ENCODE results near the gene EEF1A2.

Gene EEF1A2

DNA sequence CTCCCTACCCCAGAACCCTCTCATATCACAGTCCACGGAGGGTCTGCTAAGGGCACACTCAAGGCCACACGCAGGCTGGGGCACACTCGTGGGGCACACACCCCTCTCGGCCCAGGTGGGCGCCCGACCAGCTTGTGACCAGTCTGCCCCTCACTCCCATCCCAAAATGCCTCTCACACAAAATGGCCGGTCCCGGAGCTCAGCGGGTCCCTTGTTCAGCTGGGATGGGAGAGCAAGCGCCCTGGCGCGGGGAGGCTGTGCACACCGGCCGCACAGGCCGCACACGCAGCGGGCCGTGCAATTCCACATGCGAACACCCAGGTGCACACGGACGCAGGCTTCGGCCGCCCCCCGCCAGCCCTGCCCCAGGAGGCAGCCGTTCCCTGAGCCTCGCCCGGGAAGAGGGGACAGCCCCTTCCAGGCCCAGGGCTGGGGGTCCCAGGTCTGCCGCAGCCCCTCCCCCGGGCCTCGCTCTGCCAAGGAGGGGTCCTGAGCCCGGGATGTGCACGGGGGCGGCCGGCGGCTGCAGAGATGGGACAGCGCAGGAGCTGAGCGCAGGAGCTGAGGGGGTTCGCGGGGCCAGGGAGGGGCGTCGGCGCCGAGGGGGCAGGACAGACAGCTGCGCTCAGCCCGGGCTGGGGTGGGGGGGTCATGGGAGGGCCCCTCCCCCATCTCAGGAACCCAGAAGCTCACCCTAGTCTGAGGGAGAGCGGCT, 27.7 kb downstream of the EEF1A2 start:
- Histone ChIP-seq H4K20me1 (ENCODE audit: control insufficient read depth, insufficient read depth, low read depth, low read length) (no peaks in the 10 kb centered on the region), H3K27me3 (ENCODE audit: control insufficient read depth, low read length) (peaks cover 21% of the 10 kb centered on the region), H3K79me2 (ENCODE audit: control insufficient read depth, low read length) (no peaks in the 10 kb centered on the region), H3K9me3 (ENCODE audit: control insufficient read depth, insufficient read depth, low read length) (no peaks in the 10 kb centered on the region), H3F3A (ENCODE audit: control insufficient read depth, insufficient read depth) (no peaks in the 10 kb centered on the region), H3K9me2 (replicated peaks; ENCODE audit: control insufficient read depth, low read length) (no peaks in the 10 kb centered on the region), H3K27ac (ENCODE audit: low read depth, low read length) (no peak overlapping the region), H3K4me1 (ENCODE audit: control insufficient read depth, low read length) (no peaks in the 10 kb centered on the region), H3K4me2 (ENCODE audit: low read length) (no peak overlapping the region), H3K36me3 (ENCODE audit: control insufficient read depth, low read length) (no peaks in the 10 kb centered on the region), H3K4me3 (ENCODE audit: low read length) (no peak overlapping the region)
- no peak for TF ChIP-seq CTCF (IDR thresholded peaks at IDR 0.05; ENCODE audit: low read depth, low read length, poor library complexity, severe bottlenecking)
- no peak for TF ChIP-seq EZH2phosphoT487 (IDR thresholded peaks at IDR 0.05; ENCODE audit: borderline replicate concordance, low read length)

GRCh38 chr20:63470410-63470809, 28.5 kb downstream of the EEF1A2 start:
- Histone ChIP-seq H3K27ac (ENCODE audit: low read depth, low read length) (no peak overlapping the region), H3K9me2 (replicated peaks; ENCODE audit: control insufficient read depth, low read length) (no peaks in the 10 kb centered on the region), H3K79me2 (ENCODE audit: control insufficient read depth, low read length) (no peaks in the 10 kb centered on the region), H3K27me3 (ENCODE audit: control insufficient read depth, low read length) (peaks cover 21% of the 10 kb centered on the region), H4K20me1 (ENCODE audit: control insufficient read depth, insufficient read depth, low read depth, low read length) (no peaks in the 10 kb centered on the region), H3K36me3 (ENCODE audit: control insufficient read depth, low read length) (no peaks in the 10 kb centered on the region), H3K4me3 (ENCODE audit: low read length) (no peak overlapping the region), H3F3A (ENCODE audit: control insufficient read depth, insufficient read depth) (no peaks in the 10 kb centered on the region), H3K4me2 (ENCODE audit: low read length) (no peak overlapping the region), H3K4me1 (ENCODE audit: control insufficient read depth, low read length) (no peaks in the 10 kb centered on the region), H3K9me3 (ENCODE audit: control insufficient read depth, insufficient read depth, low read length) (no peaks in the 10 kb centered on the region)
- no peak for TF ChIP-seq EZH2phosphoT487 (IDR thresholded peaks at IDR 0.05; ENCODE audit: borderline replicate concordance, low read length)
- no peak for TF ChIP-seq CTCF (IDR thresholded peaks at IDR 0.05; ENCODE audit: low read depth, low read length, poor library complexity, severe bottlenecking)

GRCh38 chr20:63469713-63470101, 29.2 kb downstream of the EEF1A2 start:
- Histone ChIP-seq H3K4me3 (ENCODE audit: low read length) (no peak overlapping the region), H3F3A (ENCODE audit: control insufficient read depth, insufficient read depth) (no peaks in the 10 kb centered on the region), H3K79me2 (ENCODE audit: control insufficient read depth, low read length) (no peaks in the 10 kb centered on the region), H3K27me3 (ENCODE audit: control insufficient read depth, low read length) (peaks cover 16% of the 10 kb centered on the region), H3K4me1 (ENCODE audit: control insufficient read depth, low read length) (no peaks in the 10 kb centered on the region), H3K9me2 (replicated peaks; ENCODE audit: control insufficient read depth, low read length) (no peaks in the 10 kb centered on the region), H3K27ac (ENCODE audit: low read depth, low read length) (no peak overlapping the region), H3K9me3 (ENCODE audit: control insufficient read depth, insufficient read depth, low read length) (no peaks in the 10 kb centered on the region), H3K36me3 (ENCODE audit: control insufficient read depth, low read length) (no peaks in the 10 kb centered on the region), H4K20me1 (ENCODE audit: control insufficient read depth, insufficient read depth, low read depth, low read length) (no peaks in the 10 kb centered on the region), H3K4me2 (ENCODE audit: low read length) (no peak overlapping the region)
- TF ChIP-seq CTCF (IDR thresholded peaks at IDR 0.05; ENCODE audit: low read depth, low read length, poor library complexity, severe bottlenecking) = no peak
- TF ChIP-seq EZH2phosphoT487 (IDR thresholded peaks at IDR 0.05; ENCODE audit: borderline replicate concordance, low read length) = no peak
